Measurements from ENCODE around the gene KMT2D.

DNA sequence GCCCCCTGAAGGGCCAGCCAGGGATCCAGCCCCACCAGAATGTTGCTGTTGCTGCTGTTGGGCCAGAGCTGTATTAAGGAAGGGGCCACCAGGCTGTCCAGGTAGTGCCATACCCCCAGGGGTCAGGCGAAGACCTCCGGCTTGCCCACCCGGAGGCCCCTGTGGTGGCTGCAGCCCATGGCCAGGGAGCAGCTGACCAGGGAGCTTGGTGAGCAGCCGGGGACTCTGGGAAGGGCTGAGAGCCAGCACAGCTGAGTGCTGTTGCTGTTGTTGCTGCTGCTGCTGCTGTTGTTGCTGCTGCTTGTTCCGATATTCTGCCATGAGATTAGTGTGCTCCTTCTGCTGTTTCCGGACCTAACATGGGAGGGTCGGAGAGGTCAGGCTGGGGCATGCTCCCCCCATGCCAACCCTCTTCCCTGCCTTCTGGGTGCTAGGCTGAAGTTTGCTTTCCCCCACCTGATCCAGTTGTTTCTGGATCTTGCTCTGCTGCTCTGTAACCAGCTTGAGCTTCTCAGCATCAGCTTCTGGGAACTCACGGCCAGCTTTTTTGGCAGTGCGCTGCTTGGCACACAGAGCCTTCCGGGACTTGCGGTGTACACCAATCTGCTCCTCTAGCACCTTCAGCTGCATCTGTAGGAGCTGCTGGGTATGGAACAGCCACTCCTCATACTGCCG, 26.8 kb downstream of the KMT2D start:
- TF ChIP-seq CTCF (IDR thresholded peaks at IDR 0.05): no peak
- TF ChIP-seq POLR2A (IDR thresholded peaks at IDR 0.05): no peak
